HG03354 (cell line): Measurements from ENCODE around the gene MATN1.

Experiments used
- ATAC-seq: cut with Tn5 transposase; IDR thresholded peaks from one replicate; pipeline ENCODE4 v1.9.1; 2021; ENCODE audit warnings: mild to moderate bottlenecking; ENCODE audit not compliant: unreplicated experiment, poor library complexity, severe bottlenecking

MATN1 gene

GRCh38 chr1:30747033-30748008, 23.9 kb upstream of the MATN1 start:
- no peak for ATAC-seq

GRCh38 chr1:30746212-30747032, 23.0 kb upstream of the MATN1 start:
- no peak for ATAC-seq

GRCh38 chr1:30745834-30746208, 22.4 kb upstream of the MATN1 start:
- ATAC-seq: no peak

- ATAC-seq: no peak
These were observed 21.9 kb upstream of the MATN1 start for GRCh38 chr1:30745156-30745833.

GRCh38 chr1:30744060-30744756, 20.8 kb upstream of the MATN1 start:
- ATAC-seq: peak; percentile 42

GRCh38 chr1:30743584-30744059, 20.2 kb upstream of the MATN1 start:
- peak; percentile 46 for ATAC-seq

GRCh38 chr1:30742963-30743559, 19.7 kb upstream of the MATN1 start:
- ATAC-seq: no peak

GRCh38 chr1:30742300-30742962, 19.0 kb upstream of the MATN1 start:
- ATAC-seq: no peak

GRCh38 chr1:30741239-30741894, 18.0 kb upstream of the MATN1 start:
- ATAC-seq: no peak

- no peak for ATAC-seq
These were observed 17.2 kb upstream of the MATN1 start for GRCh38 chr1:30740251-30741238.

- no peak for ATAC-seq
These were observed 16.2 kb upstream of the MATN1 start for GRCh38 chr1:30739601-30740000.

- no peak for ATAC-seq
These were observed 15.6 kb upstream of the MATN1 start for GRCh38 chr1:30738715-30739559.

- no peak for ATAC-seq
These were observed 14.8 kb upstream of the MATN1 start for GRCh38 chr1:30738040-30738714.

GRCh38 chr1:30737357-30738039, 14.1 kb upstream of the MATN1 start:
- ATAC-seq: no peak
